Aorta (tissue), 5 donors: Measurements from ENCODE around the gene MRO. TPM values are rescaled to one million over a fixed set of nuclear protein-coding genes. Genes with fewer than 3 reads are reported as not detected.
A peak's percentile ranks its signal among the peaks of the same experiment; 100 is the strongest.

Experiments
- ATAC-seq: fragments of 200-7000 bp; cut with Tn5 transposase; one replicate; pipeline ENCODE4 v1.9.1; 2022; ENCODE audit warnings: moderate library complexity; ENCODE audit not compliant: low FRiP score
- DNase-seq, 2 donors: peaks; one replicate each; pipeline ENCODE4 v3.0.0-alpha.2; 2020
- H3K27ac ChIP-seq, 2 donors: one replicate each; pipeline ENCODE4 v1.5.1; 2013; ENCODE audit warnings: low read length in 2 of 2, mild to moderate bottlenecking in 2 of 2, moderate library complexity in 2 of 2, control low read depth in 1 of 2, inconsistent platforms in 1 of 2, low read depth in 1 of 2
- H3K27me3 ChIP-seq, 2 donors: one replicate each; pipeline ENCODE4 v1.6.1; 2013; ENCODE audit warnings: control low read depth in 1 of 2, low read length in 1 of 2, mild to moderate bottlenecking in 1 of 2, moderate library complexity in 1 of 2; ENCODE audit not compliant: insufficient read depth in 2 of 2, control insufficient read depth in 1 of 2
- H3K36me3 ChIP-seq, 2 donors: one replicate each; pipeline ENCODE4 v1.6.1; 2013; ENCODE audit warnings: control low read depth in 1 of 2, low read length in 1 of 2, mild to moderate bottlenecking in 1 of 2; ENCODE audit not compliant: insufficient read depth in 2 of 2, control insufficient read depth in 1 of 2
- H3K4me1 ChIP-seq, 2 donors: one replicate each; pipeline ENCODE4 v1.6.1; 2013; ENCODE audit warnings: low read length in 2 of 2, control low read depth in 1 of 2, mild to moderate bottlenecking in 1 of 2, moderate library complexity in 1 of 2; ENCODE audit not compliant: insufficient read depth in 2 of 2, control insufficient read depth in 1 of 2
- H3K4me3 ChIP-seq, 2 donors: one replicate each; pipeline ENCODE4 v1.5.1; 2013; ENCODE audit warnings: low read length in 2 of 2, control low read depth in 1 of 2, mild to moderate bottlenecking in 1 of 2
- H3K9me3 ChIP-seq: one replicate; pipeline ENCODE4 v1.6.1; 2013; ENCODE audit warnings: mild to moderate bottlenecking, low read length; ENCODE audit not compliant: control insufficient read depth
- WGBS, 2 donors: extraction: QIAGEN DNeasy Blood & Tissue Kit; methylation state at CpG; one replicate each; pipeline ENCODE4 v1.1.7; 2013; 5-methylcytosine and 5-hydroxymethylcytosine counted together
- intact Hi-C, 2 donors: fragments of 100-400 bp; cut with DNase I; formaldehyde crosslinking; loops; one replicate each; pipeline versions ENCODE4 v1.14.2 to v1.15.0; 2022
- polyA plus RNA-seq, 2 donors: library from polyadenylated mRNA; stranded (reverse); fragments of 200-250 nt; gene quantifications; one replicate each; pipeline ENCODE4 v1.2.3, GENCODE V29; 2013
- total RNA-seq, 2 donors: library from RNA; stranded (reverse); fragmentation: NEBNext Ultra II Directional; extraction: Animal tissue kit (Norgen Biotek cat#: 25700); gene quantifications; one replicate each; pipeline ENCODE4 v1.2.1, GENCODE V29; 2021
- donor health status: healthy with polysubstance abuse.
- donor health status: Bipolar disorder and iron deficiency.
- donor health status: DM: no; HTN: no; CAD: no.
- donor health status: DM: no; HTN: no; CAD: no.
- donor health status: DM: yes; HTN: yes; CAD: no.

Gene MRO
- total and polyA plus RNA-seq, 4 donors = 0.13 to 3.2 (median 2.0) TPM

GRCh38 chr18:50749945-50750344 is 69.9 kb downstream of the MRO start:
- no peak overlapping the region for H3K4me3 ChIP-seq
- no peak for DNase-seq
- no peaks in the 10 kb centered on the region for H3K4me1 ChIP-seq
- no peaks in the 10 kb centered on the region for H3K36me3 ChIP-seq
- intact Hi-C loops = no loop called here
- H3K27me3 ChIP-seq = peaks cover 0 to 2% of the 10 kb centered on the region in 2 donors
- 70 to 77% methylated on average over 4 of the region's 4 CpGs for WGBS, 2 donors
- peaks cover 8% of the 10 kb centered on the region for H3K9me3 ChIP-seq
- no peak for ATAC-seq
- no peak overlapping the region for H3K27ac ChIP-seq

GRCh38 chr18:50749421-50749820 is 70.4 kb downstream of the MRO start:
- Histone ChIP-seq H3K4me3 (no peak overlapping the region), H3K9me3 (peaks cover 6% of the 10 kb centered on the region), H3K27me3 (peaks cover 0 to 2% of the 10 kb centered on the region in 2 donors), H3K36me3 (no peaks in the 10 kb centered on the region), H3K4me1 (no peaks in the 10 kb centered on the region), H3K27ac (no peak overlapping the region)
- intact Hi-C loops = no loop called here
- no peak for ATAC-seq
- DNase-seq = no peak
- WGBS, 2 donors = 89 to 91% methylated on average over 5 of the region's 5 CpGs

GRCh38 chr18:50748243-50749229 is 71.3 kb downstream of the MRO start:
- no peaks in the 10 kb centered on the region for H3K36me3 ChIP-seq
- no peaks in the 10 kb centered on the region for H3K4me1 ChIP-seq
- DNase-seq (no peak), ATAC-seq (no peak)
- 67 to 76% methylated on average over 9 of the region's 9 CpGs for WGBS, 2 donors
- no peak overlapping the region for H3K4me3 ChIP-seq
- H3K27ac ChIP-seq = no peak overlapping the region
- intact Hi-C loops = no loop called here
- peaks cover 5% of the 10 kb centered on the region for H3K9me3 ChIP-seq
- H3K27me3 ChIP-seq = peaks cover 0 to 2% of the 10 kb centered on the region in 2 donors

- H3K4me3 ChIP-seq = no peak overlapping the region
- intact Hi-C loops = no loop called here
- no peaks in the 10 kb centered on the region for H3K36me3 ChIP-seq
- peaks cover 0 to 2% of the 10 kb centered on the region in 2 donors for H3K27me3 ChIP-seq
- no peak overlapping the region for H3K27ac ChIP-seq
- peaks cover 5% of the 10 kb centered on the region for H3K9me3 ChIP-seq
- ATAC-seq (no peak), DNase-seq (no peak)
- no peaks in the 10 kb centered on the region for H3K4me1 ChIP-seq
- WGBS, 2 donors = 0 to 1% methylated on average over 1 of the region's 1 CpG
These were observed 72.0 kb downstream of the MRO start for GRCh38 chr18:50747849-50748242.

- H3K27me3 ChIP-seq = peaks cover 0 to 2% of the 10 kb centered on the region in 2 donors
- no peaks in the 10 kb centered on the region for H3K36me3 ChIP-seq
- H3K9me3 ChIP-seq = peaks cover 5% of the 10 kb centered on the region
- ATAC-seq (no peak), DNase-seq (peak in 1 of 2 donors; percentile 2)
- H3K4me1 ChIP-seq = no peaks in the 10 kb centered on the region
- no peak overlapping the region for H3K27ac ChIP-seq
- intact Hi-C loops = no loop called here
- H3K4me3 ChIP-seq = no peak overlapping the region
- 33 to 45% methylated on average over 5 of the region's 5 CpGs for WGBS, 2 donors
These were observed 73.9 kb downstream of the MRO start for GRCh38 chr18:50745945-50746344.

Other genes starting within 250 kb of the MRO start
- gene ME2, start 59.1 kb upstream of the MRO start, total RNA-seq = 10 to 100 TPM; 35.2 TPM
- gene ME2, start 59.1 kb upstream of the MRO start, polyA plus RNA-seq = 10 to 100 TPM; 13.5 to 41.3 TPM
- 1 to 10 TPM; 5.1 to 7.3 TPM for gene ELAC1, start 148.0 kb upstream of the MRO start, total RNA-seq
- 1 to 10 TPM; 8.9 to 9.4 TPM for gene ELAC1, start 148.0 kb upstream of the MRO start, polyA plus RNA-seq
- gene SMAD4, start 210.2 kb upstream of the MRO start, total RNA-seq = 100 to 1,000 TPM; 109 to 136 TPM
- gene SMAD4, start 210.2 kb upstream of the MRO start, polyA plus RNA-seq = 10 to 100 TPM; 26.9 to 36.2 TPM